Measurements from ENCODE around the gene DYRK1A.

Gene DYRK1A

GRCh38 chr21:37385179-37385765 is 18.7 kb downstream of the DYRK1A start:
- no peak for DNase-seq (ENCODE audit: low spot score)

- no peak for DNase-seq (ENCODE audit: low spot score)
These were observed 19.6 kb downstream of the DYRK1A start for GRCh38 chr21:37386151-37386550.

GRCh38 chr21:37389456-37389855 is 22.9 kb downstream of the DYRK1A start:
- DNase-seq (ENCODE audit: low spot score): no peak

- DNase-seq (ENCODE audit: low spot score): no peak
These were observed 25.1 kb downstream of the DYRK1A start for GRCh38 chr21:37391666-37392065.

GRCh38 chr21:37392441-37392840 is 25.9 kb downstream of the DYRK1A start:
- DNase-seq (ENCODE audit: low spot score): no peak

- DNase-seq (ENCODE audit: low spot score): no peak
These were observed 26.5 kb downstream of the DYRK1A start for GRCh38 chr21:37393030-37393429.

- DNase-seq (ENCODE audit: low spot score): no peak
These were observed 27.2 kb downstream of the DYRK1A start for GRCh38 chr21:37393786-37394185.

- no peak for DNase-seq (ENCODE audit: low spot score)
These were observed 29.4 kb downstream of the DYRK1A start for GRCh38 chr21:37395961-37396360.

- DNase-seq (ENCODE audit: low spot score): no peak
These were observed 30.3 kb downstream of the DYRK1A start for GRCh38 chr21:37396855-37397254.

GRCh38 chr21:37398697-37399096 is 32.1 kb downstream of the DYRK1A start:
- DNase-seq (ENCODE audit: low spot score): no peak

- DNase-seq (ENCODE audit: low spot score): no peak
These were observed 35.8 kb downstream of the DYRK1A start for GRCh38 chr21:37402251-37402867.

- DNase-seq (ENCODE audit: low spot score): no peak
These were observed 39.1 kb downstream of the DYRK1A start for GRCh38 chr21:37405629-37406028.

- DNase-seq (ENCODE audit: low spot score): no peak
These were observed 41.3 kb downstream of the DYRK1A start for GRCh38 chr21:37407719-37408420.

- no peak for DNase-seq (ENCODE audit: low spot score)
These were observed 42.1 kb downstream of the DYRK1A start for GRCh38 chr21:37408464-37409193.

- no peak for DNase-seq (ENCODE audit: low spot score)
These were observed 44.1 kb downstream of the DYRK1A start for GRCh38 chr21:37410639-37411038.

GRCh38 chr21:37412603-37413360 is 46.2 kb downstream of the DYRK1A start:
- DNase-seq (ENCODE audit: low spot score): peak; percentile 18

- DNase-seq (ENCODE audit: low spot score): no peak
These were observed 47.1 kb downstream of the DYRK1A start for GRCh38 chr21:37413553-37414291.

- DNase-seq (ENCODE audit: low spot score): no peak
These were observed 48.0 kb downstream of the DYRK1A start for GRCh38 chr21:37414292-37415253.

GRCh38 chr21:37415939-37416338 is 49.4 kb downstream of the DYRK1A start:
- DNase-seq (ENCODE audit: low spot score): no peak

GRCh38 chr21:37416914-37417313 is 50.3 kb downstream of the DYRK1A start:
- no peak for DNase-seq (ENCODE audit: low spot score)

Data from hepatic stellate cell (primary cell).